Ascending aorta (tissue), 2 donors: ENCODE data around the gene SLC16A2. TPM values are rescaled to one million over a fixed set of nuclear protein-coding genes. Genes with fewer than 3 reads are reported as not detected.

Source experiments
- DNase-seq, 2 donors: peaks; one replicate each; pipeline ENCODE4 v3.0.0-alpha.2; 2019; ENCODE audit warnings: low spot score in 2 of 2
- H3K27ac ChIP-seq, 2 donors: fragments of 200-600 bp; sonication (generic); one replicate each; pipeline ENCODE4 v1.5.1; 2016 to 2017; ENCODE audit warnings: mild to moderate bottlenecking in 1 of 2
- H3K27me3 ChIP-seq: fragments of 200-600 bp; sonication (generic); one replicate; pipeline ENCODE4 v1.5.1; 2017
- H3K36me3 ChIP-seq, 2 donors: fragments of 200-600 bp; sonication (generic); one replicate each; pipeline ENCODE4 v1.5.1; 2016
- H3K4me1 ChIP-seq, 2 donors: fragments of 200-600 bp; sonication (generic); one replicate each; pipeline ENCODE4 v1.5.1; 2016 to 2017; ENCODE audit warnings: mild to moderate bottlenecking in 1 of 2
- H3K4me3 ChIP-seq, 2 donors: fragments of 200-600 bp; sonication (generic); one replicate each; pipeline ENCODE4 v1.5.1; 2016 to 2017; ENCODE audit warnings: mild to moderate bottlenecking in 1 of 2
- H3K9me3 ChIP-seq, 2 donors: fragments of 200-600 bp; sonication (generic); one replicate each; pipeline ENCODE4 v1.5.1; 2016
- CTCF ChIP-seq, 3 experiments: fragments of 200-600 bp in 2 of 3; fragments of 450-650 bp in 1 of 3; sonication (generic) in 2 of 3; IDR thresholded peaks; one replicate each; pipeline ENCODE4 v1.5.1; 2016 to 2019; ENCODE audit warnings: antibody characterized with exemption in 3 of 3, mild to moderate bottlenecking in 1 of 3, moderate library complexity in 1 of 3
- intact Hi-C: fragments of 100-400 bp; cut with DNase I; formaldehyde crosslinking; loops from one replicate; pipeline ENCODE4 v1.15.1; 2023
- total RNA-seq: library from RNA; depleted of rRNA; stranded (reverse); fragments of >200 nt; gene quantifications from one replicate; pipeline ENCODE4 v1.1.0, GENCODE V29; 2016

The SLC16A2 gene
- total RNA-seq, 1 donor from 2014 or later: 10.7 TPM

GRCh38 chrX:74446876-74447275 is 25.6 kb downstream of the SLC16A2 start:
- no peaks in the 10 kb centered on the region for H3K36me3 ChIP-seq
- no peak for DNase-seq
- H3K4me1 ChIP-seq: no peaks in the 10 kb centered on the region
- intact Hi-C loops: no loop called here
- TF ChIP-seq CTCF (IDR thresholded peaks at IDR 0.05): no peak
- no peak overlapping the region for H3K4me3 ChIP-seq
- H3K27ac ChIP-seq: no peak overlapping the region
- no peaks in the 10 kb centered on the region for H3K27me3 ChIP-seq
- no peaks in the 10 kb centered on the region for H3K9me3 ChIP-seq

GRCh38 chrX:74448669-74449068 is 27.4 kb downstream of the SLC16A2 start:
- Histone ChIP-seq H3K27me3 (no peaks in the 10 kb centered on the region), H3K4me1 (no peaks in the 10 kb centered on the region), H3K9me3 (no peaks in the 10 kb centered on the region), H3K36me3 (no peaks in the 10 kb centered on the region), H3K27ac (no peak overlapping the region), H3K4me3 (no peak overlapping the region)
- TF ChIP-seq CTCF (IDR thresholded peaks at IDR 0.05): no peak
- intact Hi-C loops: no loop called here
- no peak for DNase-seq

- Histone ChIP-seq H3K4me3 (no peak overlapping the region), H3K36me3 (no peaks in the 10 kb centered on the region), H3K27me3 (no peaks in the 10 kb centered on the region), H3K27ac (no peak overlapping the region), H3K4me1 (no peaks in the 10 kb centered on the region), H3K9me3 (no peaks in the 10 kb centered on the region)
- DNase-seq: no peak
- intact Hi-C loops: no loop called here
- TF ChIP-seq CTCF (IDR thresholded peaks at IDR 0.05): no peak
Observed at GRCh38 chrX:74449322-74449936, 28.1 kb downstream of the SLC16A2 start.

- Histone ChIP-seq H3K27ac (no peak overlapping the region), H3K36me3 (no peaks in the 10 kb centered on the region), H3K9me3 (no peaks in the 10 kb centered on the region), H3K4me1 (no peaks in the 10 kb centered on the region), H3K4me3 (no peak overlapping the region), H3K27me3 (no peaks in the 10 kb centered on the region)
- TF ChIP-seq CTCF (IDR thresholded peaks at IDR 0.05): no peak
- intact Hi-C loops: loop anchor here (2.0 kb wide), 1 partner anchor 27 kb away; no protein-coding TSS in a partner anchor
- DNase-seq: no peak
Observed at GRCh38 chrX:74449937-74450330, 28.6 kb downstream of the SLC16A2 start.

- intact Hi-C loops: loop anchor here (2.0 kb wide), 1 partner anchor 28 kb away; no protein-coding TSS in a partner anchor
Observed at GRCh38 chrX:74450803-74451449, 29.6 kb downstream of the SLC16A2 start.

More at GRCh38 chrX:74450803-74451449, 29.6 kb downstream of the SLC16A2 start:
- peak overlapping the region in 1 of 2 donors; percentile 22 for H3K27ac ChIP-seq
- no peak for TF ChIP-seq CTCF (IDR thresholded peaks at IDR 0.05)
- H3K4me1 ChIP-seq: no peaks in the 10 kb centered on the region
- no peaks in the 10 kb centered on the region for H3K27me3 ChIP-seq
- H3K4me3 ChIP-seq: no peak overlapping the region
- no peak for DNase-seq
- no peaks in the 10 kb centered on the region for H3K36me3 ChIP-seq
- H3K9me3 ChIP-seq: no peaks in the 10 kb centered on the region
